ENCODE measurements around the gene PTPRA.
"Not testable (repeated sequence)": the region's sequence is repeated elsewhere in the genome, so short reads cannot be mapped to it uniquely, and the experiment has no call there.

PTPRA gene

GRCh38 chr20:3014662-3015061, 141.4 kb downstream of the PTPRA start:
- H3K4me3 ChIP-seq (ENCODE audit: low read depth, low read length), result no peak overlapping the region
- DNase-seq (ENCODE audit: low read depth), result no peak
- TF ChIP-seq CTCF (conservative IDR thresholded peaks at IDR 0.05; ENCODE audit: low read depth, low read length), result no peak

- H3K4me3 ChIP-seq (ENCODE audit: low read depth, low read length), result not testable (repeated sequence)
Observed at GRCh38 chr20:3015302-3015701, 142.0 kb downstream of the PTPRA start.

GRCh38 chr20:3021327-3021726, 148.0 kb downstream of the PTPRA start:
- no peak for TF ChIP-seq CTCF (conservative IDR thresholded peaks at IDR 0.05; ENCODE audit: low read depth, low read length)
- DNase-seq (ENCODE audit: low read depth), result no peak
- H3K4me3 ChIP-seq (ENCODE audit: low read depth, low read length), result no peak overlapping the region

More at GRCh38 chr20:3015302-3015701, 142.0 kb downstream of the PTPRA start:
- DNase-seq (ENCODE audit: low read depth), result not testable (repeated sequence)

- DNase-seq (ENCODE audit: low read depth), result no peak
- no peak for TF ChIP-seq CTCF (conservative IDR thresholded peaks at IDR 0.05; ENCODE audit: low read depth, low read length)
- no peak overlapping the region for H3K4me3 ChIP-seq (ENCODE audit: low read depth, low read length)
Observed at GRCh38 chr20:3021777-3022176, 148.5 kb downstream of the PTPRA start.

- not testable (repeated sequence) for H3K4me3 ChIP-seq (ENCODE audit: low read depth, low read length); DNase-seq (ENCODE audit: low read depth)
Observed at GRCh38 chr20:3022559-3023490, 149.5 kb downstream of the PTPRA start.

GRCh38 chr20:3027987-3028386, 154.7 kb downstream of the PTPRA start:
- H3K4me3 ChIP-seq (ENCODE audit: low read depth, low read length), result no peak overlapping the region
- DNase-seq (ENCODE audit: low read depth), result no peak
- no peak for TF ChIP-seq CTCF (conservative IDR thresholded peaks at IDR 0.05; ENCODE audit: low read depth, low read length)

GRCh38 chr20:3031524-3032147, 158.4 kb downstream of the PTPRA start:
- no peak for TF ChIP-seq CTCF (conservative IDR thresholded peaks at IDR 0.05; ENCODE audit: low read depth, low read length)
- H3K4me3 ChIP-seq (ENCODE audit: low read depth, low read length), result no peak overlapping the region
- DNase-seq (ENCODE audit: low read depth), result no peak

GRCh38 chr20:3032624-3033023, 159.3 kb downstream of the PTPRA start:
- TF ChIP-seq CTCF (conservative IDR thresholded peaks at IDR 0.05; ENCODE audit: low read depth, low read length), result no peak
- H3K4me3 ChIP-seq (ENCODE audit: low read depth, low read length), result no peak overlapping the region
- no peak for DNase-seq (ENCODE audit: low read depth)

Measured in choroid plexus epithelial cell (primary cell).